Testis (tissue), 2 donors: Measurements from ENCODE around the gene PTPRN2.

ENCODE experiments used
- POLR2A ChIP-seq: fragments of 450-650 bp; IDR thresholded peaks from one replicate; pipeline ENCODE4 v1.6.1; 2017; ENCODE audit warnings: antibody characterized with exemption, mild to moderate bottlenecking, moderate library complexity
- TF ChIP-seq, protein P1 (sequence below), 3 experiments: fragments of 450-650 bp in 2 of 3; fragments of 200-600 bp in 1 of 3; sonication (generic) in 1 of 3; IDR thresholded peaks; one replicate each; pipeline ENCODE4 v1.5.1; 2016 to 2019; ENCODE audit warnings: antibody characterized with exemption in 3 of 3, mild to moderate bottlenecking in 2 of 3, moderate library complexity in 1 of 3

DNA sequence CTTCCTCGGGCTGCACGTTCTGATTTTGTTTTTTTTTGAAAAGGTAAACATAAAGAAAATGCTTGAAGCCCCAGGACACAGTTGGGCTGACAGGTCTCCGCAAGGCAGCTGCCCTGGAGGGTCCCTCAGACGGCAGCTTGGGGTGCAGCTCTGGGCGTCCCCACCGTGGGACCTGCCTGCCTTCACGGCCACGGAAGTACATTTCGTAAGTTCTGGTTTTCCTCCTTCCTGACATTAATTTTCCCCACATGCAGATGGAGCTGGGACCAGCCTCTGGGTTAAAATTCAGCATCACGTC, 759.8 kb downstream of the PTPRN2 start:
- TF ChIP-seq, protein P1, sequence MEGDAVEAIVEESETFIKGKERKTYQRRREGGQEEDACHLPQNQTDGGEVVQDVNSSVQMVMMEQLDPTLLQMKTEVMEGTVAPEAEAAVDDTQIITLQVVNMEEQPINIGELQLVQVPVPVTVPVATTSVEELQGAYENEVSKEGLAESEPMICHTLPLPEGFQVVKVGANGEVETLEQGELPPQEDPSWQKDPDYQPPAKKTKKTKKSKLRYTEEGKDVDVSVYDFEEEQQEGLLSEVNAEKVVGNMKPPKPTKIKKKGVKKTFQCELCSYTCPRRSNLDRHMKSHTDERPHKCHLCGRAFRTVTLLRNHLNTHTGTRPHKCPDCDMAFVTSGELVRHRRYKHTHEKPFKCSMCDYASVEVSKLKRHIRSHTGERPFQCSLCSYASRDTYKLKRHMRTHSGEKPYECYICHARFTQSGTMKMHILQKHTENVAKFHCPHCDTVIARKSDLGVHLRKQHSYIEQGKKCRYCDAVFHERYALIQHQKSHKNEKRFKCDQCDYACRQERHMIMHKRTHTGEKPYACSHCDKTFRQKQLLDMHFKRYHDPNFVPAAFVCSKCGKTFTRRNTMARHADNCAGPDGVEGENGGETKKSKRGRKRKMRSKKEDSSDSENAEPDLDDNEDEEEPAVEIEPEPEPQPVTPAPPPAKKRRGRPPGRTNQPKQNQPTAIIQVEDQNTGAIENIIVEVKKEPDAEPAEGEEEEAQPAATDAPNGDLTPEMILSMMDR (IDR thresholded peaks at IDR 0.05): no peak
- TF ChIP-seq POLR2A: no peak
